HG03442 (cell line): ENCODE data around the gene AK5.
A peak's percentile ranks its signal among the peaks of the same experiment; 100 is the strongest.

Source experiments
- ATAC-seq: cut with Tn5 transposase; IDR thresholded peaks from one replicate; pipeline ENCODE4 v1.9.1; 2021; ENCODE audit warnings: mild to moderate bottlenecking, moderate library complexity; ENCODE audit not compliant: unreplicated experiment

Gene AK5

GRCh38 chr1:77571642-77572041, 289.8 kb downstream of the AK5 start:
- no peak for ATAC-seq

GRCh38 chr1:77579547-77579946, 297.7 kb downstream of the AK5 start:
- no peak for ATAC-seq

GRCh38 chr1:77582905-77583304, 301.1 kb downstream of the AK5 start:
- peak; percentile 51 for ATAC-seq

GRCh38 chr1:77583483-77583882, 301.7 kb downstream of the AK5 start:
- ATAC-seq, result no peak

- no peak for ATAC-seq
These were observed 303.1 kb downstream of the AK5 start for GRCh38 chr1:77584884-77585283.

GRCh38 chr1:77585610-77586314, 303.9 kb downstream of the AK5 start:
- no peak for ATAC-seq

GRCh38 chr1:77589231-77589630, 307.4 kb downstream of the AK5 start:
- ATAC-seq, result no peak

- ATAC-seq, result no peak
These were observed 308.8 kb downstream of the AK5 start for GRCh38 chr1:77590651-77591050.

- ATAC-seq, result no peak
These were observed 311.1 kb downstream of the AK5 start for GRCh38 chr1:77592906-77593305.

- peak; percentile 92 for ATAC-seq
These were observed 312.7 kb downstream of the AK5 start for GRCh38 chr1:77594366-77595112.

GRCh38 chr1:77597310-77597709, 315.5 kb downstream of the AK5 start:
- no peak for ATAC-seq

GRCh38 chr1:77605246-77606026, 323.6 kb downstream of the AK5 start:
- no peak for ATAC-seq

GRCh38 chr1:77608893-77609292, 327.1 kb downstream of the AK5 start:
- no peak for ATAC-seq
